Measurements from ENCODE around the gene MYH2.
A peak's percentile ranks its signal among the peaks of the same experiment; 100 is the strongest.
"Not testable (repeated sequence)": the region's sequence is repeated elsewhere in the genome, so short reads cannot be mapped to it uniquely, and the experiment has no call there.

The MYH2 gene

GRCh38 chr17:10549096-10549842, at the start of gene MYH2:
Gene MYH2 (minus strand): TSS chr17:10549658. CDS start chr17:10547920, 1,738 bp downstream.
- no peak for DNase-seq

GRCh38 chr17:10598621-10599020, 49.2 kb upstream of the MYH2 start:
- no peak for DNase-seq

GRCh38 chr17:10589553-10590145, 40.2 kb upstream of the MYH2 start:
- no peak for DNase-seq

- no peak for DNase-seq
Measured at GRCh38 chr17:10585529-10585928, 36.1 kb upstream of the MYH2 start.

- DNase-seq = no peak
Measured at GRCh38 chr17:10583834-10584233, 34.4 kb upstream of the MYH2 start.

GRCh38 chr17:10579270-10579669, 29.8 kb upstream of the MYH2 start:
- DNase-seq = no peak

- DNase-seq = no peak
Measured at GRCh38 chr17:10574324-10574723, 24.9 kb upstream of the MYH2 start.

GRCh38 chr17:10563991-10564660, 14.7 kb upstream of the MYH2 start:
- no peak for DNase-seq

GRCh38 chr17:10558049-10558448, 8.6 kb upstream of the MYH2 start:
- DNase-seq = no peak

- peak; percentile 45 for DNase-seq
Measured at GRCh38 chr17:10557422-10557821, 8.0 kb upstream of the MYH2 start.

GRCh38 chr17:10556301-10557005, 7.0 kb upstream of the MYH2 start:
- DNase-seq = no peak

- no peak for DNase-seq
Measured at GRCh38 chr17:10550014-10550413, 556 bp upstream of the MYH2 start.

GRCh38 chr17:10547351-10547750, 2.1 kb downstream of the MYH2 start:
- DNase-seq = no peak

GRCh38 chr17:10543486-10543885, 6.0 kb downstream of the MYH2 start:
- not testable (repeated sequence) for DNase-seq

- not testable (repeated sequence) for DNase-seq
Measured at GRCh38 chr17:10541179-10541578, 8.3 kb downstream of the MYH2 start.

- no peak for DNase-seq
Measured at GRCh38 chr17:10532026-10532425, 17.4 kb downstream of the MYH2 start.

- DNase-seq = no peak
Measured at GRCh38 chr17:10527419-10527818, 22.0 kb downstream of the MYH2 start.

GRCh38 chr17:10526517-10526916, 22.9 kb downstream of the MYH2 start:
- DNase-seq = no peak

GRCh38 chr17:10523064-10523463, 26.4 kb downstream of the MYH2 start:
- DNase-seq = no peak

- DNase-seq = no peak
Measured at GRCh38 chr17:10521949-10522348, 27.5 kb downstream of the MYH2 start.

- DNase-seq = no peak
Measured at GRCh38 chr17:10518271-10519037, 31.0 kb downstream of the MYH2 start, which contains the start of gene MYH1. Gene MYH1 (minus strand): TSS chr17:10518542. CDS start chr17:10516642, 1,900 bp downstream.

- no peak for DNase-seq
Measured at GRCh38 chr17:10516638-10517037, 32.8 kb downstream of the MYH2 start.

GRCh38 chr17:10516065-10516464, 33.4 kb downstream of the MYH2 start:
- DNase-seq = no peak
